WTC11 (cell line): ENCODE results near the gene ST6GALNAC3.

ENCODE experiments used
- IRF2 ChIP-seq: sonication (generic); formaldehyde crosslinking; IDR thresholded peaks from 2 replicates; pipeline ENCODE4 v1.8.0; 2022; ENCODE audit warnings: low read depth, missing genetic modification reagents, borderline replicate concordance
- TF ChIP-seq, protein P1 (sequence below): fragments of 200-600 bp; IDR thresholded peaks from 2 replicates; pipeline ENCODE4 v1.8.0; 2022; ENCODE audit warnings: antibody characterized with exemption

DNA sequence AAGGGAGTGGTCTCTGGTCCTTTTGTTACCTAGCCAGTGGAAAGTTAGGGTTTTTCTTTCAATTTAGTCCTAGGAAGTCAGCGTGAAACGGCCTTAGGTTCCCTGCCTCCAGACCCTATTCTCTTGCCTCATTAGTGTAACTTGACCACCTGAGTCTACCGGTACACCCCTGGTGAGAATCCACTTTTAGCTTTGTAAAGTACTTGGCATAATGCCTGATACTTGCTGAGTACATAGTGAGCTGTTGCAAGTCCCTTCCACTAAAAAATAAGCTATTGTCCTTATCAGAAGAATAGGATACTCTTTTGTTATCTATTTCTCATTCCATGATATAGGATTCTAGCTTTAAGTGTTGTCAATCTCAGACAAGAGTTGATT is 228.8 kb downstream of the ST6GALNAC3 start:
- TF ChIP-seq, protein P1, sequence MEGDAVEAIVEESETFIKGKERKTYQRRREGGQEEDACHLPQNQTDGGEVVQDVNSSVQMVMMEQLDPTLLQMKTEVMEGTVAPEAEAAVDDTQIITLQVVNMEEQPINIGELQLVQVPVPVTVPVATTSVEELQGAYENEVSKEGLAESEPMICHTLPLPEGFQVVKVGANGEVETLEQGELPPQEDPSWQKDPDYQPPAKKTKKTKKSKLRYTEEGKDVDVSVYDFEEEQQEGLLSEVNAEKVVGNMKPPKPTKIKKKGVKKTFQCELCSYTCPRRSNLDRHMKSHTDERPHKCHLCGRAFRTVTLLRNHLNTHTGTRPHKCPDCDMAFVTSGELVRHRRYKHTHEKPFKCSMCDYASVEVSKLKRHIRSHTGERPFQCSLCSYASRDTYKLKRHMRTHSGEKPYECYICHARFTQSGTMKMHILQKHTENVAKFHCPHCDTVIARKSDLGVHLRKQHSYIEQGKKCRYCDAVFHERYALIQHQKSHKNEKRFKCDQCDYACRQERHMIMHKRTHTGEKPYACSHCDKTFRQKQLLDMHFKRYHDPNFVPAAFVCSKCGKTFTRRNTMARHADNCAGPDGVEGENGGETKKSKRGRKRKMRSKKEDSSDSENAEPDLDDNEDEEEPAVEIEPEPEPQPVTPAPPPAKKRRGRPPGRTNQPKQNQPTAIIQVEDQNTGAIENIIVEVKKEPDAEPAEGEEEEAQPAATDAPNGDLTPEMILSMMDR, result no peak
- TF ChIP-seq IRF2 (CRISPR knock-in tag), result no peak
